Measurements from ENCODE around the gene FGD5.

FGD5 gene

DNA sequence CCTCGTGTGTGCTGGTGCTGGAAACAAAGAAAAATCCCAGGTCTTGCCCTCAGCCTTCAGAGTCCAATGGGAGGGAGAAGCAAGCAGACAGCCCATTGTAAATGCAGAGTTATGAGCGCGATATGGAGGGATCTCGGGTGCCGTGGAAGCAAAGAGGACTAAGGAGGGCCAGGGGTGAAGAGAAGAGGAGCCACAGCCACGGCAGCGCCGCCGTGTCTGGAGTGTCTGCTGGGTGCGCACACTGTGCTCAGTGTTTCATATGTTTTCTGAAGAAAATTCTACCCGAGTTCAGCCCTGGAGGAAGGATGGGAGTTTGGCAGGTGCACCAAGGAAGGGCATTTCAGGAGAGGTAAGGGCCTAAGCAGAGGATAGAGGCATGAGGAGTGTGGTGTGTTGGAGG lies 92.9 kb downstream of the FGD5 start:
- no peak for DNase-seq

DNA sequence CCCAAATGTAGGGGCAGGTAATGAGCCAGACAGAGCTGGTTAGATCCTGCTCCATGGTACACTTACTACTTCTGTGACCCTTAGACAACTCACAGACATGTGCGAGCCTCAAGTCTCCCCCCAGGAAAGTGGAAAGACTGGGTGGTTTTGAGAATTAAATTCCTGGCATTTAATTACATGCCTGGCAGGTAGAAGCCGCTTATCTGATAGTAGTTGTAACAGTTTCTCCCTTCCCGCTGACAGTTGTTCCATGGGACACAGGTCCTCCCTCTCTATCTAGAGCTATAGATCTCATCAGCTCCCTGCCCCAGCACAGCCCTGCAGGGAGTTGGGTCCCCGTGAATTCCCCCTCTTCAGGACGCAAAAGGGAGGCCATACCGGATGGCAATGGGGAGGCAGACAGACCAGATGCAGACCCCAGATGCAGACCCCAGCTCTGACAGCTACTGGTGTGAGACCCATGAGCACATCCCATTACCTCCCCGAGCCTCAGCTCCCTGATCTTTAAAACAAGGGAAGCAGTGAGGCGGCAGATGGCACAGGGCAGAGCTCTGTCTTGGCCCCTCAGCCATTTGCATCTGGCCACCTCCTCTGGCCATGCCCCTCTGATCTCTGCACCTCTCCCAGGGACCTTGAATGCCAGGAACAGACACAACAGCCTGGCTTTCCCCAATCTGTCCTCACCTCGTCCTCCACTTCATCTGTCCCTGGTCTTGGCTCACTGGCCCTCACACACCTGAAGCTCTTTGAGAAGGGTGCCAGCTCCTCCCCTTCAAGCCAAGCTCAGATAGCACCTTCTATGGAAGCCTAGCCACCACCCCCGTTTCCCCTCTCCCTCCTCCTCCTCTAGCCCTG lies 94.5 kb downstream of the FGD5 start:
- DNase-seq: no peak

DNA sequence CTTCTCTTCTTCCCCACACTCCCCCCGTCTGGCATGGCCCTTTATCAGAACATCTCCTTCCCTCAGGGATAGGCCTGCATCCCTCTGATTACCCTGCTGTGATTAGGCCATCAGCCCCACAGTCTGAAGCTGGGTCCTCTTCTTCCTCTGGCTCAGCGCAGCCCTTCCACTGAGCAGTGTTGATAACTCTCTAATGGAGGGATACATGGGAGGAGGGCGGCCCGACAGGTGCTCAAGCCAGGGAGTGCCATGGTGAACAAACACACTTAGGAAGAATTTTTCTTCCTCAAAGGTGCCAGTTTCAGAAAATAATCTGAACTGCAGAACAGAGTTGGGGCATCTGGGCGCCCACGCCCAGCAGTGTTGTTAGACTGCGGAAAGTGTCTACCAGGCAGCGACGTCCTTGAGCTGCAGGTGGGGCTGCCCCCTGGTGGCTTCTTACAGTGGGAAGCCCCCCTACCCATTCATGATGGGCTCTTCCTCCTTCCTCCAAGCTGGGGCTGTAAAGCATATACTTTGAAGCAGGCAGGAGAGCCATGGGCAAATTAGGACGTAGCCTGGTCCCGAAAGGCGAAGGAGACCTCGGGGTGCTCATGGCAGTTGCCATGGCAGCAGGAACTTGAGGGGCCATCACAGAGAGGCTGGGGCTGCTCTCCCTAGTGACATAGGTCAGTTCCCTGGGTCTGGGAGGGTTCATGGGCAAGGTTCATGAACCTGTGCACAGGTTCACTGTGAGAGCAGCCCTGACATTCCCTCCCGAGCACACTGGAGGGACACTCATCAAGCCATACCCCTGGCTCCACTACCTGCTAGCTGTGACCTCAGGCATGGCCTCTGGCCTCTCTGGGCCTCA lies 95.4 kb downstream of the FGD5 start:
- DNase-seq: no peak

DNA sequence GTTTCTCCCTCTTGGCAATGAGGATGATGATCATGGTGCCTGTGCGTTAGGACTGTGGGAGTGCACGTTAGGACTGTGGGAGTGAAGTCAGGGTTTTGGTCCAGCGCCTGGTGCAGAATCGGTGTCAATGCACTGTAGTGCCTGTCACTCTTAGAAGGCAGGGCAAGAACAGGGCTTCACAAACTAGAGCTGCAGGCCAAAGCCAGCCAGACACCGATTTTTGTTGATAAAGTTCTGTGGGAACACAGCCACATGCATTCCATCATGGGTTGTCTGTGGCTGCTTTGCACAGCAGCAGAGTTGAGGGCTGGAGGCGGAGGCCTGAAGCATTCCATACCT lies 96.0 kb downstream of the FGD5 start:
- no peak for DNase-seq

DNA sequence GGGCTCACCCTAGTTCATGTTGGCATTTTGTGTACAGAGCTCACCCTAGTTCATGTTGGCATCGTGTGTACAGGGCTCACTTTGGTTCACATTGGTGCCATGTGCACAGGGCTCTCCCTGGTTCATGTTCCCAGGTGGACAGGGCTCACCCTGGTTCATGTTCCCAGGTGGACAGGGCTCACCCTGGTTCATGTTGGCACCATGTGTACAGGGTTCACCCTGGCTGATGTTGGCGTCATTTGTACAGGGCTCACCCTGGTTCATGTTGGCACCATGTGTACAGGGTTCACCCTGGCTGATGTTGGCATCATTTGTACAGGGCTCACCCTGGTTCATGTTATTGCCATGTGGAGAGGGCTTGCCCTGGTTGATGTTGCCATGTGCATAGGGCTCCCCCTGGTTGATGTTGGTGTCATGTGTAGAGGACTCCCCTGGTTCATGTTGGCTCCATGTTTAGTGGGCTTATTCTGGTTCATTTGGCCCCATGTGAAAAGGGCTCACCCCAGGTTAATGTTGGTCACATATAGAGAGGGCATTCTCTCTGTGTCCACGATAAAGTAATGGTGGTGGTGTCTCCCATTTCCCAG lies 97.0 kb downstream of the FGD5 start:
- DNase-seq: no peak

DNA sequence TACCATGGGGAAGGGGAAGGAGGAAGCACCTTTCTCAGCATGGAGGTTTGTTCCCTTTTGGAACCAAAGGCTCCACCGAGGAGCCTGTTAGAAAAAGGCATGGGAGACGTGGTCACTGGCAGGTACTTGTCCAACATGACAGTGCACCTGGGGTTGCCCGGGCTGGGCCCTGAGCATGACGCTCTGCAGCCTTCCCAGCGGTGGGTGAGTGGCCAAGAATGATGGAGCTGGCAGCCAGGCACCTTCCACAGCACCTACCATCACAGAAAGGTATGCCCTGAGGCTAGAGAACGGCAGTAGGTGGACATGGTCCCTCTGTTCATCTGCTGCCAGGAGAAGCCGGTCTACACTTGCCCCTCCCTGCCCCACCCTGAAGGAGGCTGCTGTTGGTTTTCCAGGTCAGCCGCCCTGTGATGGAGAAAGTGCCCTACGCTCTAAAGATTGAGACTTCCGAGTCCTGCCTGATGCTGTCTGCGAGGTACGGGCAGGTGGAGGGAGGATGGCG lies 99.6 kb downstream of the FGD5 start:
- no peak for DNase-seq

DNA sequence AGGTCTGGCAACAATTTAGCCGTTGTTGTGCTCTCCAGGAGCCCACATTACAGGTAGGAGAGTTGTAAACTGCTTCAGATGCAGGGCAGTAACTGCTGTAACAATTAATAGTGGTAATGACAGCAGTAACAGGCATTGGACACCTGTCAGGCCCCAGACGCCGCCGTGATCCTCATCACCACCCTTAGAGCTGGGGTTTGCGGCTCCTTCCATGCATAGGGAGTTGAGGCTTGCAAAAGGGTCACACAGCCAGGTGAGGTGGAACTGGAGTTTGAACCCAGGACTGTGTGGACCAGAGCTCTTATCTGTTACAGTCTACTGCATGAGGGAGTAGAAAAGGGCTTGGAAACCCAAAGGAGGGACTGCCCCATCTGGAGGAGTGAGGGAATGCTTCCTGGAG lies 101.8 kb downstream of the FGD5 start:
- DNase-seq: no peak

DNA sequence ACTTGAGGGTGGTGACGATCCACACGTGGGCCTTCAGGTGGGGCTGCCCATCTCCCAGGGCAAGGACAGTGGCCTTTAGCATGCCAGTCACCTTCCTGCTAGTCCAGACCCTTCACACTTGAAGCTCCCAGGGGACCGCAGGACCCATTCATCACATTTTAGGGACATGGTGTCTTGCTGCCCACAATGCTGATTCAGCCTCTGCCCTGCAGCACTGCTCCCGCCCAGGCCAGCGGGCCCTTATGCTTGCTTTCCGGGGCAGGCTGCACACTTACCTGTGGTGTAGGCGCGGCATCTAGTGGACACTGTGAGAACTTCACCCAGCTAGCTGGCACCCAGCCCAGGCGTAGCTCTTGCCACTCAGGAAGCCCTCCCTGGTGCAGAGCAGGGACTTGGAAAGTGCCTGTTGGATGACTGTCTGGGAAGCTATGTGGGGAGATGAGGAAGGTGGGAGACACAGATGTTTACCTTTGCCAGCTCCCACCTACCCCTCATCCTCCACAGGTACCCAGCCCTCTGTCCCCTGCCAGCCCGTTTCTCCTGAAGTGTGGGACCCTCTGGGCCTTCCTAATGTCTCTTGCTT lies 102.4 kb downstream of the FGD5 start:
- peak; percentile 41 to 78 for DNase-seq

DNA sequence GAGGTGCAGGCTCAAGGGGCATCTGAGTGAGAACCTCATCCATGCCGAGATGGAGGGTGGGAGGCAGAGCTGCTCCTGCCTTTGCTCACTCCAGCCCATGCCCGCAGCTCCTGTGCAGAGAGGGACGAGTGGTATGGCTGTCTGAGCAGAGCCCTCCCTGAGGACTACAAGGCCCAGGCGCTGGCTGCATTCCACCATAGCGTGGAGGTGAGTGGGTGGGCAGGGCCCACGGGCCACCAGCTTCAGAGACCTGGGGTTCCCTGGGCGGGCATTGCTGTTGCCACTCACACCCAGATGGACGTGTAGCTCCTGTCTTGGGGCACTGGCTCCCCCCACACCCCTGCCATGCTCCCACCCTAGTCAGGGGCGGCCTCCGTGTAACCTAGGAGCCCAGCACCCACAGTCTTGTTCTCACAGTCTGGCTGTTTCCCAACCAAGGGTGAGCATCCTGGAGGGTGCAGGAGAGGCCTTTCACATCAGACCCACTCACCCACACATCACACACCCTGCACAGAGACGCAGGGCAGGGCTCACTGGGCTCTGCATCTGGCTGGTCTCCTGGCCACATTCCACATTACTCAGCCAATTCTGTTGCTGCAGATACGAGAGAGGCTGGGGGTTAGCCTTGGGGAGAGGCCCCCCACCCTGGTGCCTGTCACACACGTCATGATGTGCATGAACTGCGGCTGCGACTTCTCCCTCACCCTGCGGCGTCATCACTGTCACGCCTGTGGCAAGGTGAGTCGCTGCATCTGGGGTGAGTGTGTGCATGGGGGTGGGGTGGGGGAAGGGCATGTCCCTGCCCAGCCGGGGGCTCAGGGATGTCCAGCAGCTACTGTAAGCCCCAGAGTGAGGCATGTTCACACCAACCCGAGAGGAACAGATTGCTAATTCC lies 103.3 kb downstream of the FGD5 start:
- no peak for DNase-seq

DNA sequence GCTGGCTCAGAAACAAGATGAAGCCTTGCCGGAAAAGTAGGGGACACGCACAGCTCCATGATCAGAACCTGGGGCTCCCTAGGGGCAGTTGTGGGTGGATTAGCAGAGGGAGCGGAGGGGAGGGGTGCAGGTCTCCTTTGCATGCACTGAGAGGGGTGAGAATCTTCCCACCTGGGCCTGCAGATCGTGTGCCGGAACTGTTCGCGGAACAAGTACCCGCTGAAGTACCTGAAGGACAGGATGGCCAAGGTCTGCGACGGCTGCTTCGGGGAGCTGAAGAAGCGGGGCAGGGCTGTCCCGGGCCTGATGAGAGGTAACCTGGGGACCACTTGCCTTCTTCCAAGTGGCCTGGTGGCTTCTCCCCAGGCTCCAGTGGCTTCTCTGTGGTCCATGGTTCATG lies 104.1 kb downstream of the FGD5 start:
- DNase-seq: no peak

DNA sequence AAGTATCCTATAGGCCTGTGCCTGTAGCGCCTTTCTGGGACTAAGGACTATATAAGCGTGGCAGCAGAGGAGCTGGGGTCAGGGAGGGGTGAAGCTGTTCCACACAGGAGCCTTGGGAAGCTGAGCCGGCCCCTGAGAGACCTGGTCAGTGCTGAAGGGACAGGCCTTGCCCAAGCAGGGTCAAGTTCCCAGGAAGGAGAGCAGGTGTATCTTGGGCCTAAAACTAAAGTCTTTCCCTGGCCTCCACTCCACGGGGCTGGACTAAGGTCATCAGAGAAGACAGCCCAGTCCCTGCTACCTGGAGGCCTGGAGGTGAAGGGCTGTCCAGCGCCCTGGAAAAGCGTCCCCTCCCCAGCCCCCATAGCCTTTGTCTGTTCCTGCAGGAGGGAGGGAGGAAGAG lies 104.7 kb downstream of the FGD5 start:
- DNase-seq: no peak

DNA sequence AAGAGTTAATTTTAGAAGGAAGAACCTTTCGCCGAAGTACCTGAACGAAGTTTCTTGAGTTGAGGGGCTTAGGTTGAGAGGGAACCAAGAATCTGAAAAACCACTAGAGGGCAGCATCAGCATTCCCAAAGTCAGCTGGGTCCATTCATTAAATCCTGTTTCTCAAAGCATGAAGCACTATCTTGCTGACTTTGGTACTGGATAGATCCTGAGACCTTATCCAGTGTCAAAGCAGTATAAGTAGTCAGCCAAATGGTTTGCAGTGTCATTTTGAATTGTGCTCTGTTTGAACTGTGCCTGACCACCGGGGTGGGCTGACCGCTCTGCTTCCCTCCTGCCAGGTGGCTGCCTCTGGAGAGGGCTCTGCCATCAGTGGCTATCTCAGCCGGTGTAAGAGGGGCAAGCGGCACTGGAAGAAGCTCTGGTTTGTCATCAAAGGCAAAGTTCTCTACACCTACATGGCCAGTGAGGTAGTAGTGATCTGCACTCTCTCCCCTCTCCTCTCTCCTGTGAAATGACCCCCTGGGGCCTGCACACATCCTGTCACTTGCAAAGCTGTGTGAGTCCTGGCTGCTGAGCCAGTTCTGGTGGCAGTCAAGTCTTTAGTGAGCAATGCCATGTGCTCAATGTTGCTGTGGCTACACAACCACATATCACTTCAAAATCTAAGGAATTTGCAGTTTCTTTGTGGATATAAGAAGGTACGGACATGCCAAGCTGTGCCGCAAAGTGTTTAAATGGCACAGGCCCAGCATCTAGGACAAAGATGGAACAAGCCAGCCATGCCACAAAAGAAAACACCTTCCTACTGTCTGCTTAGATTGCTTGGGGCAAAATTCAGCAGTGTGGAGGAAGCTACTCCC lies 107.2 kb downstream of the FGD5 start:
- peak; percentile 26 to 48 for DNase-seq

DNA sequence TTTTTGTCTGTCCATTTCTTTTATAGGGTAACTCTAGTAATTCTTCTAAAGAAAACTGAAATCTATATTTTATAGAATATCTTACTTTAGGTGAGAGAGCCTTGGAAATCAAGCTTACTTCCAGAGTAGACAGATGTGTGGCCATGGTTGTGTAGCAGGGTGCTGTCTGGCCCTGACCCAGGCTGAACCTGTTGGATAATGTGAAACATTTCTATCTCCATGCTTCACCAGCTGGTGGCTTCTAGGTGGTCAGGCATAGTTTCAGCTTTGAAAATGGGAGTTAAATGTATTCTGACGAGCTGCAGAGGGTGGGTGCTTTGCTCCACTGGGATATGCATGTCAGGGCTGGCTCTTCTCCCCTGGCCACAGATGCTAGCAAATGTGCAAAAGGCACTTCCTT lies 107.8 kb downstream of the FGD5 start:
- no peak for DNase-seq

DNA sequence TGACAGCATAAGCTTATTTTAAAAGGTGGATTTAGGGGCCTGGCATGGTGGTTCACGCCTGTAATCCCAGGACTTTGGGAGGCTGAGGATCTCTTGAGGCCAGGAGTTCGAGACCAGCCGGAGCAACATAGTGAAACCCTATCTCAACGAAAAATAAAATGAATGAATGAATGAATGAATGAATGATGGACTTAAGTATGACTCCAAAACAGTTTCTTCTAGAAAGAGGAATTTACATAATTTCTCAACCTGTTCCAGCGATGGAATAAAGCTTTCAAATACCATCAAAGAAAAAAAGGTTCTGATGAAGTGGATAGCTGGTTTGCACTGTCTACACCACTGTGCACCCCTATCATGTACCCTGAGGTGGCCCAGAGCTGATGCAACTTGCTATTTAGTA lies 108.5 kb downstream of the FGD5 start:
- DNase-seq: no peak

DNA sequence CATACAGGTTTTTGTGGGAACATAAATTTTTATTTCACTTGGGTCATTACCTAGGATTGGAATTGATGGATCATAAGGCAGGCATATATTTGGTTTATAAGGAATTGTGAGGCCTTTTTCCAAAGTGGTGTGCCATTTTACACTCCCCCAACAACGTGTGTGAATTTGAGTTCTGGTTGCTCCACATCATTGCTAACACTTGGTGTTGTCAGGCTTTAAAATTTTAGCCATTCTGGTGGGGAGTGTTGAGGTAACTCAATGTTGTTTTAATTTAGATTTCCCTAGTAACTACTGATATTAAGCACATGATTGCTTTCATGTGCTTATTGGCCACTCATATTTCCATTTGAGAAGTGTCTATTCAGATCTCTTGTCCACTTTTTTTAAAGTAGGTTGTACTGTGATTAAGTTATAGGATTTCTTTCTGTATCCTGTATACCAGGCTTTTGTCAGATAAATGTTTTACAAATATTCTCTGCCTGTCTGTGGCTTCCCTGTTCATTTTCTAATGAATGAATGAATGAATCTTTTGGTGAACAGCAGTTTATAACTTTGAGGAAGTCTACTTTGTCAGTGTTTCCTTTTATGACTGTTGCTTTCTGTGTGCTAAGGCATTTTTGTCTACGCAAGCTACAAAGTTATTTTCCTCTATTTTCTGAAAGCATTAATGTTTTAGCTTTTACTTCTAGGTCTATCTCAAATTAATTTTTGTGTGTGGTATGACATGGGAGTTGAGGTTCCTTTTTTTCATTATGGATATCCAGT lies 110.7 kb downstream of the FGD5 start:
- DNase-seq: no peak

DNA sequence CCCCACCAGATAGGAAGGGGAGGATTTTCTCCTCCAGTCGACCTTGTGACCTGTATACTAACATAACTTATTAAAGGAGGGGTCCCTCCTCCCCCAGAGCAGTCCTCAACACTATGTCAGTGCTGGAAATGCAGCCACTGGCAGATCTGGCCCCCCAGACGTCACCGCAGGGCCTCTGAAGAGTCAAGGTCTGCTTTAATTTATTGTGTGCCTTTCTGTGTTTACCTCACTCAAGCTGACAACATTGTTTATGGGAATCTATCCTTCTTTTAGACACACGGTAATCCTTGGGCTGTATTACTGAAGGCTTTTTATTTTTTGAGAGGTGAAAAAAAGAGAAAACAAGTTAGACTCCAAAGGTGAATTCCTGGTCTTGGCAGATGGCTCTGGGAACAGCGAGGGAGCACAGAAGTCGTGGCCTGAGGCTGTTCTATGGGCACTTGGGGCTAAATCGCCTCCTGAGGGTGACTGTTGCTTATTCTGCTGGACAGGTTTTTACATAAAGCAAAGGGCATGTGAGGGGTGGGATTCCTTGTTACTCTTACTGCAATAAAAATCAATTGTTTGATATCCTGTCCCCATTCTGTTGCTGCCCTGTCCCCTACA lies 115.2 kb downstream of the FGD5 start:
- DNase-seq: no peak

DNA sequence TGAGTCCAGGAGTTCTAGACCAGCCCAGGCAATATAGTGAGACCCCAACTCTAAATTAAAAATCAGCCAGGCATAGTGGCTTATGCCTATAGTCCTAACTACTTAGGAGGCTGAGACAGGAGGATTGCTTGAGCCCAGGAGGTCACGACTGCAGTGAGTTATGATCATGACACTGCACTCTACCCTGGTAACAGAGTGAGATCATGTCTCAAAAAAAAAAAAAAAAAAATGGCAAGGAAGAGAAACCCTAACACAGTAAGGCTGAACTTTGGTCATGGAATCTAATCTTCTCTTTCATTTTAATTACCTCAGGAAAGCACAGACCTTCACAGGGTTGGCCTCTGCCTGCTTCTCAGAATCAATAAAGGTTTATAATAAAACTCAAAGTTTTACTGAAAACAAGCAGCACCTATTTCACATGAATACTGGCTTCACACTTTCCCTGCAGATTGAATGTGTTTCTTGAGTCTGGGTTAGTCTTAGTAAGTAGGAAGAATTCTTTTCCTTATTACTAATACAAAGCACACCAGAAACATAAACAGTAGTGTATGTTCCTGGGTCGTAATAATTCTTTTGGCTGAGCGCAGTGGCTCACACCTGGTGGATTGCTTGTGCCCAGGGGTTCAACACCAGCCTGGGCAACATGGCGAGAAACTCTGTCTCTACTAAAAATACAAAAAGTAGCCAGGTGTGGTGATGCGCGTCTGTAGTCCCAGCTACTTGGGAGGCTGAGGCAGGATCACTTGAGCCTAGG lies 117.0 kb downstream of the FGD5 start:
- no peak for DNase-seq

DNA sequence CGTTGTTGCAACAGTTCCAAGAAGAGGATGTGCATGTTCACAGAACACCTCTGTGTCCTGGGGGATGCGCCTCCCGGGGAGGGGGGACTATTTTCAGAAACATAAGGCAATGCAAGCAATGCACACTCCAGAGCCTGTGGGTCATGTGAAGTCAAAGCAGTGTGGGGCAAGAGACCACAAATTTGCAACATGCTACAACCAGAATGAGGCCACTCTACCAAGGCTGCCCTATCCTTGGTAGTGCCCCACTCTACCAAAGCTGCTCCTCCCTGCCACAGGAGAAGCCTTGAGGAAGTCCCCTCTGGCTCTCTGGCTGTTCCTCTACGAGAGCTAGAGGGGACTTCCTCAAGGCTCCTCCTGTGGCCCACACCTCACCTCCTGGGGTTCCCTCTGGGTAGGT lies 120.2 kb downstream of the FGD5 start:
- DNase-seq: no peak

DNA sequence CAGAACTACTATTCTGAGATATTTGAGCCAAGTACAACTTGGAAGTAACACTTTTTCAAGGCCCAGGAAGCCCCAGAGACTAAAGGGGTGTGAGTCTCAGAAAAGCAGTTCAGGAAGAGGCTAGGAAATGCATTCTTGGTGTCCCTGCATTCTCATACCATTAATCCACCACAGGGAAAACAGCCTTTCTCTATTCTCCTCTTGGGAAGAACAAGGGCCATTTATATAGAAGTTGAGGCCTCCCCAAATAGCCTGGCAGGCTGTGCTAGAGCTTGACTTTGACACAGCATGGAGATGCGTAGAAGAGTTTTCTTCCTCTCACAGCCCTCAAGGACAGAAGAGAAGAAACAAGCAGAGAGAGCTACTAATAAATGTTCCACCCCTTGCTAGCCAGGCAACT lies 123.1 kb downstream of the FGD5 start:
- no peak for DNase-seq

All from NCI-H446 (cell line).